ENCODE measurements around the gene EEIG2. TPM values are rescaled to one million over a fixed set of nuclear protein-coding genes. Genes with fewer than 3 reads are reported as not detected.

The EEIG2 gene
- total RNA-seq, 1 donor from 2014 or later = 6.1 TPM

DNA sequence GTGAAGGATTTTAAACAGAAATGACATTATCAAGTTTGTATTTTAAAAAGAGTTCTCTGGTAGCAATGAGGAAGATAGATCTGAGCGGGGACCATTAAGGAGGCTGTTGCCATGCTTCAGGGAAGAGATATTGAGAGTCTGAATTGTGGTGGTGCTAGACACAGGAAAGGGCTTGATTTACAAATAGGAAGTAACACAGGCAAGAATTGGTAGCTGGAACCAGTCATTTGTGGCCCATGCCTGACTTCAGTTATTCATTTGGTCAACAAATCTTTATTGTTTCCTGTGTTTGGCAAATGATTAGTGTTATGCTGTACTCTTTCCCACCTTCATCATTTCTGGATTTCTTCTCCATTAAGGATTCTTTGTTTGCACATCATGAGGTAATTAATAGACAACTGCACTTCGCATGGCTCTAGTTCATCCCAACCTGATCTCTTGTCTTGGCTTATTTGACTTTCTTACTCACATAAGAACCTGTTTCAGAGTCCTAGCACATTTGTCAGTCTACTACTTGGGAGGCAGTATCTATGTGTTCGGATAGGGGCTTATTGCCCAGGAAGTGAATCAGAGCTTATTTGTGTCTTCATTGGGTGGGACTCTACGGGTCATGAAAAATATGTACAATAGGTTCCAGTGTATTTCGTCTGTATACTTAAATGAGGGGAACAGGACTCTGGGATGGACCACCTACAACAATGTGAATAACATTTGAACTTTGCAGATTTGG, 32.3 kb downstream of the EEIG2 start:
- no peak overlapping the region for H3K4me3 ChIP-seq (ENCODE audit: low read depth, low read length)
- DNase-seq (ENCODE audit: low read depth) = no peak
- TF ChIP-seq, protein P1, sequence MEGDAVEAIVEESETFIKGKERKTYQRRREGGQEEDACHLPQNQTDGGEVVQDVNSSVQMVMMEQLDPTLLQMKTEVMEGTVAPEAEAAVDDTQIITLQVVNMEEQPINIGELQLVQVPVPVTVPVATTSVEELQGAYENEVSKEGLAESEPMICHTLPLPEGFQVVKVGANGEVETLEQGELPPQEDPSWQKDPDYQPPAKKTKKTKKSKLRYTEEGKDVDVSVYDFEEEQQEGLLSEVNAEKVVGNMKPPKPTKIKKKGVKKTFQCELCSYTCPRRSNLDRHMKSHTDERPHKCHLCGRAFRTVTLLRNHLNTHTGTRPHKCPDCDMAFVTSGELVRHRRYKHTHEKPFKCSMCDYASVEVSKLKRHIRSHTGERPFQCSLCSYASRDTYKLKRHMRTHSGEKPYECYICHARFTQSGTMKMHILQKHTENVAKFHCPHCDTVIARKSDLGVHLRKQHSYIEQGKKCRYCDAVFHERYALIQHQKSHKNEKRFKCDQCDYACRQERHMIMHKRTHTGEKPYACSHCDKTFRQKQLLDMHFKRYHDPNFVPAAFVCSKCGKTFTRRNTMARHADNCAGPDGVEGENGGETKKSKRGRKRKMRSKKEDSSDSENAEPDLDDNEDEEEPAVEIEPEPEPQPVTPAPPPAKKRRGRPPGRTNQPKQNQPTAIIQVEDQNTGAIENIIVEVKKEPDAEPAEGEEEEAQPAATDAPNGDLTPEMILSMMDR (conservative IDR thresholded peaks at IDR 0.05; ENCODE audit: low read depth, low read length) = no peak

DNA sequence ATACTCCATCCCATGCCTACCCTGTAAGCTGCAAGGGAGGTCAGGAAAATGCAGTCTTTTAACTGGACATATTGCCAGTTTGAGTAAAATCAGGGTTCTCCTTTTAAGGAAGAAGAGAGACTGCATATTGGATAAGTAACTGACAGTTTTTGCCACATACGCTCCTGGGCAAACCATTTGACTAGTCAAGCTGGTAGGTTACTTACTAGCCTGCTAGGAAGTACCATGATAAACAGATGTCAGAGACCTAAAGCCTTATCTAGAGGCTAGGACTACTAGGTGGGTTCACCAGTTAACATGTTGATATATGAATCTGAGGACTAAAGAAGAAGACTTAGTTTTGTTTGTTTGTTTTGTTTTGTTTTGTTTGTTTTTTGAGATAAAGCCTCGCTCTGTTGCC, 33.5 kb downstream of the EEIG2 start:
- H3K4me3 ChIP-seq (ENCODE audit: low read depth, low read length) = no peak overlapping the region
- TF ChIP-seq, protein P1 (conservative IDR thresholded peaks at IDR 0.05; ENCODE audit: low read depth, low read length) = no peak
- DNase-seq (ENCODE audit: low read depth) = no peak

DNA sequence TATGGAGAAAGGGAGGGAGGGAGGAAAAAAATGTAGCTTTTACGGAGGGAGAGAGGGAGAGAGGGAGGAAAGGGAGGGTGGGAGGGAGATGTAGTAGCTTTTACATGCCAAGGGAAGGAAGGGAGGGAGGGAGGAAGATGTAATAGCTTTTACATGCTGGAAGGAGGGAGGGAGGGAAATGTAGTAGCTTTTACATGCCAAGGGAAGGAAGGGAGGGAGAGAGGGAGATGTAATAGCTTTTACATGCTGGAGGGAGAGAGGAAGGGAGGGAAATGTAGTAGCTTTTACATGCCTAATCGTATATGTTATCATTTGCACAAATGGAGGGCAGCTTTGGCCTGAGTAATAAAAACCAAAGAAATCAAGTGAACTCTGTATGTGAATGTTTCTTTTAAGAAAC, 35.6 kb downstream of the EEIG2 start:
- H3K4me3 ChIP-seq (ENCODE audit: low read depth, low read length) = no peak overlapping the region
- DNase-seq (ENCODE audit: low read depth) = no peak
- TF ChIP-seq, protein P1 (conservative IDR thresholded peaks at IDR 0.05; ENCODE audit: low read depth, low read length) = no peak

DNA sequence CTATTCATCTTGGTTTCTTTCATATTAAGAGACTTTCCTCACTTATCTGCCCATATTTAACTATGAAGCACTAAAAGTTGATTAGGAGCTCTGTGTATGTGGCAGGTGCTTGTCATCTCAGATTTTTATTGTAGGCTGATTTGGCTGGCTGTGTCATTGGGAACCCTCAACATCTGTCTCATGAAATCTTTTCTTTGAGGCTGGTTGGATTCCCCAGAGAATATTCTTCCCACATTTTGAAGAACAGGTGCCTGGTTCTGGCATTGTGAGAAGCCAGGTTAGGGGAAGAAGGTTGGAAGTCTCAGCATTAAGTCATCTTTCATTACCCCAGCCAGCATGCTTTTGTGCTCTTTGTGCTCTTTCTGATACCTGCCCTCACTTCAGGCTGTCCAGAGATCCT, 37.1 kb downstream of the EEIG2 start:
- TF ChIP-seq, protein P1 (conservative IDR thresholded peaks at IDR 0.05; ENCODE audit: low read depth, low read length) = no peak
- no peak for DNase-seq (ENCODE audit: low read depth)

DNA sequence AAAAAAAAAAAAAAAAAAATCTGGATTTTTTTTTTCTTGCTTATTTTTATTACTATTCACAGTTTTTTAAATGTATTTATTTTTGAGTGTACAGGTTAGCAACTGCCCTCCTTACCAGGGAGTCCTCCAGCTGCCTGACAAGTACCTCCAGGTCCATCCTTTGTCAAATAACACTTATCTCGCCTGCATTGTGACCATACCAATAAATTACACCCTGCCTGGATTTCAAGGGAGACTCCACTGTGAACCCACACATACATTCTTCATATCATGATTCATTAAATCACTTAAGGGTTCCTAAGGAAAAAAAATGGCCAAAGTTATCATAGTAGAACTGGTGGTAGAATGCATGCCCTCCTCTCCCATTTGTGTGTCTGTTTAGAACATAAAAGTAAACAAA, 38.4 kb downstream of the EEIG2 start:
- TF ChIP-seq, protein P1 (conservative IDR thresholded peaks at IDR 0.05; ENCODE audit: low read depth, low read length) = no peak
- no peak overlapping the region for H3K4me3 ChIP-seq (ENCODE audit: low read depth, low read length)
- DNase-seq (ENCODE audit: low read depth) = no peak

More for the DNA sequence above, 37.1 kb downstream of the EEIG2 start:
- no peak overlapping the region for H3K4me3 ChIP-seq (ENCODE audit: low read depth, low read length)

DNA sequence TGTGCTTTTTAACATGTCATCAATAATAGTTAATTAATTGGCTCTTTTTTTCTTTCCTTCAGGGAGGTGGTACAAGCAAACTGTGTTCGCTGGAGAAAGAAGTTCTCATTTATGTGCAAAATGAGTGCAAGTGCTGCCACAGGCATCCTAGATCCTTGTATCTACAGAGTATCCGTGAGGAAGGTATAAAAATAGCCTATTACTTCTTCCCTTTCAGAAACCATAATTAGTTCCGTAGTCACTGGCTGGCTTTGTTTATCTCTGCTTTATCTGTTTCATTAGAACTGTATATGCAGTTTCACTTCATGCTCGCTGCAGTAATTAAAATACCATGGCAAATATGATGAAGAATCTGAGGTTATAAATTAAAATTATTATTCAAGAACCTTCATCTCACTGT, 40.6 kb downstream of the EEIG2 start:
- TF ChIP-seq, protein P1 (conservative IDR thresholded peaks at IDR 0.05; ENCODE audit: low read depth, low read length) = no peak
- no peak for DNase-seq (ENCODE audit: low read depth)
- H3K4me3 ChIP-seq (ENCODE audit: low read depth, low read length) = no peak overlapping the region
